ENCODE measurements around the gene CEP350. TPM values are rescaled to one million over a fixed set of nuclear protein-coding genes. Genes with fewer than 3 reads are reported as not detected.

Gene CEP350
- total RNA-seq: 10 to 100 TPM; 45.2 to 67.6 (median 57.8) TPM
- 10 to 100 TPM in 1 of 3 donors, 1 to 10 TPM in 2; 3.2 to 11.6 (median 4.2) TPM for polyA plus RNA-seq

- WGBS, 2 donors: 0 to 1% methylated on average over 72 of the region's 72 CpGs
- Histone ChIP-seq H3K4me1 (peaks cover 0 to 36% (median 16%) of the 10 kb centered on the region in 4 donors), H3K27ac (peak within 1 kb of the TSS; percentile 91 to 98 (median 97)), H3K4me3 (peak within 1 kb of the TSS; percentile 68 to 98 (median 98)), H3K36me3 (no peaks in the 10 kb centered on the region), H3K9me3 (no peaks in the 10 kb centered on the region), H3K27me3 (no peaks in the 10 kb centered on the region)
- TF ChIP-seq CTCF (IDR thresholded peaks at IDR 0.05) (no peak), POLR2AphosphoS5 (IDR thresholded peaks at IDR 0.05) (peak; percentile 86 to 96 (median 94)), EP300 (IDR thresholded peaks at IDR 0.05) (peak in 1 of 4 donors; percentile 36), POLR2A (IDR thresholded peaks at IDR 0.05) (peak; percentile 51 to 79)
- DNase-seq: peak; percentile 99
- intact Hi-C loops (cut with DNase I): loop anchor here (1.0 to 10.0 kb wide), 2 partner anchors 72 to 200 kb away; partner anchors contain the start of genes QSOX1 and TOR1AIP1
Observed at GRCh38 chr1:179954493-179955286, at the start of gene CEP350. TSS of gene CEP350 (plus strand) at chr1:179954810. CDS start at chr1:179986182, 31,372 bp downstream.

- peaks cover 15 to 90% (median 38%) of the 10 kb centered on the region in 4 donors for H3K36me3 ChIP-seq
Observed at GRCh38 chr1:179910934-179911333, 43.7 kb upstream of the CEP350 start.

GRCh38 chr1:179911812-179912211, 42.8 kb upstream of the CEP350 start:
- Histone ChIP-seq H3K27me3 (no peaks in the 10 kb centered on the region), H3K36me3 (peaks cover 17 to 90% (median 39%) of the 10 kb centered on the region in 4 donors), H3K4me1 (peaks cover 0 to 2% (median 0%) of the 10 kb centered on the region in 4 donors), H3K4me3 (no peak overlapping the region), H3K27ac (no peak overlapping the region), H3K9me3 (no peaks in the 10 kb centered on the region)
- intact Hi-C loops (cut with DNase I): no loop called here
- 95% methylated on average over 3 of the region's 3 CpGs for WGBS, 2 donors
- DNase-seq: no peak
- TF ChIP-seq EP300 (IDR thresholded peaks at IDR 0.05): no peak
- no peak for TF ChIP-seq POLR2A (IDR thresholded peaks at IDR 0.05)
- no peak for TF ChIP-seq CTCF (IDR thresholded peaks at IDR 0.05)

More at GRCh38 chr1:179910934-179911333, 43.7 kb upstream of the CEP350 start:
- no peaks in the 10 kb centered on the region for H3K9me3 ChIP-seq
- no peak for TF ChIP-seq POLR2A (IDR thresholded peaks at IDR 0.05)
- TF ChIP-seq CTCF (IDR thresholded peaks at IDR 0.05): no peak
- no peak for TF ChIP-seq POLR2AphosphoS5 (IDR thresholded peaks at IDR 0.05)
- TF ChIP-seq EP300 (IDR thresholded peaks at IDR 0.05): no peak
- 79 to 87% methylated on average over 1 of the region's 1 CpG for WGBS, 2 donors
- peaks cover 0 to 2% (median 0%) of the 10 kb centered on the region in 4 donors for H3K4me1 ChIP-seq
- H3K4me3 ChIP-seq: no peak overlapping the region
- intact Hi-C loops (cut with DNase I): no loop called here
- no peaks in the 10 kb centered on the region for H3K27me3 ChIP-seq
- H3K27ac ChIP-seq: no peak overlapping the region
- DNase-seq: no peak

GRCh38 chr1:179917601-179918429, 36.8 kb upstream of the CEP350 start:
- no peak overlapping the region for H3K4me3 ChIP-seq
- no peak for DNase-seq
- no peak for TF ChIP-seq POLR2A (IDR thresholded peaks at IDR 0.05)
- no peak for TF ChIP-seq CTCF (IDR thresholded peaks at IDR 0.05)
- no peak for TF ChIP-seq POLR2AphosphoS5 (IDR thresholded peaks at IDR 0.05)
- no peak for TF ChIP-seq EP300 (IDR thresholded peaks at IDR 0.05)
- peaks cover 22 to 85% (median 40%) of the 10 kb centered on the region in 4 donors for H3K36me3 ChIP-seq
- peaks cover 0 to 1% (median 0%) of the 10 kb centered on the region in 4 donors for H3K4me1 ChIP-seq
- H3K27ac ChIP-seq: no peak overlapping the region
- whole genome bisulfite sequencing, 2 donors: 85 to 86% methylated on average over 10 of the region's 10 CpGs
- no peaks in the 10 kb centered on the region for H3K9me3 ChIP-seq
- no peaks in the 10 kb centered on the region for H3K27me3 ChIP-seq
- intact Hi-C loops (cut with DNase I): no loop called here
